Stimulated activated CD4-positive, alpha-beta T cell treated with anti-CD3 and anti-CD28 coated beads, Interleukin-4, amount 100 ng/mL, for 24 hours (primary cell): ENCODE measurements around the gene PDK1.

ENCODE experiments used
- DNase-seq: peaks from one replicate; pipeline ENCODE4 v3.0.0-alpha.2; 2020

Gene PDK1

DNA sequence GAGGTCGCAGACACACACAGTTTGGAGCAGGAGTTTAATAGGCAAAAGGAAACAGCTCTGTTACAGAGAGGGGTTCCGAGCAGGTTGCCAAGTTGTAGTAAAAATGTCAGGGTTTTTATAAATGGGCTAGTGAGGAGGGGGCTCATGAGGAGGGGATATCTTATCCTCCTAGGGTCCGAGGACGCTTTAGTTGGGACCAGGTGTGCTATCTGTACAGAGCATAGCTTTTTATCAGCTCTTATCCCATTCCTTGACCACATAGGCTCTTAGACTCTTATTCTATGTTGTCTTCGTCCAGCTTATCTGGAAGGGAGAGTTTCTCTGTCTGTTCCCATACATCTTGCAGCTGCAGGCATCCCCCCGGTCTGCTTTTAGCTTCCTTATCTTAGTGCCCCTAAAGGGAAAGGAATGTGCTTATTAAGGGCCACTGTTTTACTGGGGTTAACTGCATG, 44.7 kb downstream of the PDK1 start:
- no peak for DNase-seq

DNA sequence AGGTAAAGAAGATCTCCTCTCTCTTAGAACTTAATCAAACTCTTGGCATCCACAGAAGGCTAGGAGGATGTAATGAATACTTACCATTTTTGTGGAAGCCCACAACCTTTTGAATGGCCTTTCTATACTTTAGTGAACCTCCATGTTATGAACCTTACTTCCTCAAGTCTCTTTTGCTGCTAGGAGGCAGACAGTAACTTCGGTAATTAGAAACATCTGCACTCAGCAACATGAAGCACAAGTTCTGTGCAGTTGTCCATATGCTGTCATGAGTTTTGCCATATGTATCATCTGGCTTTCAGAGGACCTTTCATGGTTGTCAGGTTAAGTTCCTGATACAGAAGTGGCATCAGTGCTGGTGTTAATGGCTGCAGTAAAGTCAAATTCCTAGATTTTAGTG, 50.4 kb downstream of the PDK1 start:
- no peak for DNase-seq

DNA sequence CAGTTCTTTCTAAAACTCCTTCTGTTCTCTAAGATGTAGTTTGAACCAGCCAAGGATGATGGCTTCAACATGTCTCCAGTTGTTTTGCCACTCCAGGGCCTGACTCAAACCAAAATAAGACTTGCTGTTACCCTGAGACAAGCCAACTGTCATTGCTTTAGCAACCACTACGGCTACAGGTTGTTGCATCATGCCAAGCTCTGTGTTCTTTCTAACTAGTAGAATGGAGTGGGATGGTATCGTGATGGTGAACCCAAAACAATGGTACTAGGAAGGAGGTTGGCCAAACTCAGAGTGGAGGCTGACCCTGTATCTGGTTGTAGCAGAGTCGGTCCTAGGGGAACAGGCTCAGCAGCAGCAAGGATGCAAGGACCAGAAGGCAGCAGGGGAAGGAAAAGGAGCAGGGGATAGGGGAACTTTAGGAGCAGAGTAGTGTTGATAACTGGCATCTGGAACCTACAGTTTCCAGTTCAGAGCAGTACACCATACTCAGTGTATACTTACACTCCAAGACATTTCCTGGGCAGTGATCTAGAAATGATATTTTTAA, 51.6 kb downstream of the PDK1 start:
- no peak for DNase-seq

DNA sequence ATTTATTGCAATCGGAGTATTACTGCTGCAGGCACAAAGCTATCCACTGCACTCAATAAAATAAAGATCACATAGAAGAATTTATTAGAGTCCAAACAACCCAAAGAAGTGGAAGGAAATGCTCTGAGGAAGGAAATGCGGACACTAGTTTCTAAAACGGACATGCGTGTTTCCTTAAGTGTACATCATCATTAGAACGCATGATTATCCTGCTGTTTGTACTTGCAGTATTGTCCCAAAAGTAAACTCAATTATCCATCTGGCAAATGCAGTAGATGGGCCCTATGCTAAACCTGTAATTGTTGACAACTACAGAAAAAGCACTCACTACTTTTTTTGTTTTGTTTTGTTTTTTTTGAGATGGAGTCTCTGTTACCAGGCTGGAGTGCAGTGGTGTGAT, 53.6 kb downstream of the PDK1 start:
- no peak for DNase-seq

DNA sequence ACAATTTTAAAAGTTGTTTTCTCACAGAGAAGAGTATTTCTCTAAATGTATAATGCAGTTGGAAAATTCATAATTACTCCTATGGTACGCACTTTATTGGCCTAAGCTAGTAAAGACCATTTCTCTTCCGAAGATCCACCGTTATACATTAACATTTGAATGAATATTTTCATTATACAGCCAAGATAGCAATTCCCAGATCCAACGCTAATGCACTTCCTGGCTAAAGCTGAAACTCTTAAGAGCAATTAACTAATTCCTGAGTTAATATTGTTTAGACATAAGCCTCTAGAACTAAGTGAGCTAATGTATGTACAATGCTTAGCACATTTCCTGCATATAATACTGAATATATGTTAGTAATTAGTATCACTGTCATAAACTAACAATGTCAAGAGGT, 56.2 kb downstream of the PDK1 start:
- DNase-seq = no peak

DNA sequence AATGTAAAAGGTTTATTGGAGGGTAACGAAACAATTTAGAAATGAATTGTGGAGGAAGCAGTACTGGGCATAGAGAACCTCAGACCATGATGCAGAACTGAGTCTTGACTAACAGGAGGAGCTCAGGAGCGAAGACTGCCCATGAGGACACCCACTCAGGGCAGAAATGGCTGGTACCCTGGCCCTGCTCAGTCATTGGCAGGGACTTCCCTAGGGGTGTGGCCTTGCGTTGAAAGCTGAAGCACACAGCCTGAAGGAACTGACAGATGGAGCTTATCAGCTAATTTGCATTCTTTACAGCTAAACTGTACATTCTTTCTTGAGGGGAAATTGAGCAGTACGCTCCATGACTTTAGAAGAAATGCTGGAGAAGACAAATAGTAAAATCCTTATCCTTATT, 57.1 kb downstream of the PDK1 start:
- no peak for DNase-seq

DNA sequence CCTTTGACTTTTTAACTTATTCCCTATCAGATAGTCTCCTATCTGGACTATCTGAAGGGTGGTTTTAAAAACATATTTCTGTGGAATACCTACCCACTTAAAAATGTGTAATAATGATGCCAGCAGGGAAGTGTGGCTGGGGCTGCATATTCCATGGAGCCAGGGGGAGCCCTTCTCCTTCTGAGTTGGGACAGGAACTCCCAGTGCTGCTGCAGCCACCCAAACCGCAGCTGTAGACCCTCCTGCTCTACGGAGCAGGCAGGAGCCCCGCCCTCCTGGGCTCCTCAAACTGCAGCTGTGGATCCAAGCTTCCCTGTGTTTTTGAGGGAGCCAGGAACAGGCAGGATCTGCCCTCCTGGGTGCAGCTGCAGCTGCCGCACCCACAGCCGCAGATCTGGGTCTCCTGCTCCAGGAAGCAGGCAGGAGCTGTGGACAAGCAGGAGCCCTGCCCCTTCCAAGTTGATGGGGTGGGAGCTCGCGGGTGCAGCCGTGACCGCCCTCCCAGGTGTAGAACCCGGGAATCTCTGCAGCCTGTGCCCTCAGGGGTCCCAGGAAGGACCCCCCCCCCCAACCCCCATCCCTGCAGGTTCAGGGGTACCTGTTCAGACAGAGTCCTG, 57.8 kb downstream of the PDK1 start:
- no peak for DNase-seq

DNA sequence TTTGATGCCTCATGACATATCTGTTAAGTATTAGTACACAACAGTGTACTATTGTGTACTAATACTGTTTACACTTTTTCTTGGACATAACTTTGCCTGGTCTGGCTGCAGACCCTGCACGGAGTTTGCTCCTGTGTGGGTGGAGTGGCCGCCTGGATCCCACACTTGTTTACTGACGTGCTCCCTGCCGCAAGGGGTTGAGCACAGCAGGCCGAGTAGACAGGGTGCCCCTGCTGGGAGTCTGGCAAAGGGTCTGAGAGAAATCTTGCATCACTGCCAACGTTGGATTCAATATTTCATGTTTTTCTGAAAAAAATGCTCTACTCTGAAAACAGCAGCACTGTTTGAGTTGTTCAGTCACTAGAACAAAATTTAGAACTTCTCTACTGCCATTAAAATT, 59.0 kb downstream of the PDK1 start:
- no peak for DNase-seq

DNA sequence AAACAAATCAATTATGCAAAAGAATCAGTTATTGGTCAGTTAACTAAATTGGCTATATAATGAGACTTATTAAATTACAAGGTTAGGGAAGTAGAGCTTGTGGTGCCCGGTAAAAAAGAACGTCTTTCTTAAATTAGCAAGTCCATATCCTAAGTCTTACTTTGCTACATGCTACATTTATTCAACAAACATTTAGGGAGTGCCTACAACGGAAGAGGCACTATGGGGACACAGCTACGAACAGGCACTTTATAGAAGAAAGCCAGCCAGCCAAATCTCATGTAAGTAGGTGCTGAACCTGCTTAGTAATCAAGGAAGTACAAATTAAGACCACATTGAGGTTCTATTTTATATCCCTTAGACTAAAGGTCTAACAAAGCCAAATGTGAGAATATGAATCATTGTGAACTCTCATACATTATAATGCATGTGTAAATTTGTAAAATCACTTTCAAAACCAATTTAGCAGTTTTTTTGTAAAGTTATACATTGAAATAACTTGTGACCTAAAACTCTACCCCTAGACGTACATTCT, 59.9 kb downstream of the PDK1 start:
- no peak for DNase-seq

DNA sequence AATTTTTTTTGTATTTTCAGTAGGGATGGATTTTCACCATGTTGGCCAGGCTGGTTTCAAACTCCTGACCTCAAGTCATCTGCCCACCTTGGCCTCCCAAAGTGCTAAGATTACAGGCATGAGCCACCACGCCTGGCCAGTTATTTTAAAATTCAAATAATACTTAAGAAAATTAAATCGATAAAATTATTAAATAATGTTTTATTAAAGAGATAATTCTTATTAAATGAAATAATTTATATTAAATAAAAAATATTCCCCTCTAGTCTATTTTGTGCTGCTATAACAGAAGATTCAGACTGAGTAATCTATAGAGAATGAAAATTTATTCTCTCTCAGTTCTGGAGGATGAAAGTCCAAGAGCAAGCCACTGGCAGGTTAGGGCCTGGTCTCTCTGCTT, 61.2 kb downstream of the PDK1 start:
- DNase-seq = no peak

DNA sequence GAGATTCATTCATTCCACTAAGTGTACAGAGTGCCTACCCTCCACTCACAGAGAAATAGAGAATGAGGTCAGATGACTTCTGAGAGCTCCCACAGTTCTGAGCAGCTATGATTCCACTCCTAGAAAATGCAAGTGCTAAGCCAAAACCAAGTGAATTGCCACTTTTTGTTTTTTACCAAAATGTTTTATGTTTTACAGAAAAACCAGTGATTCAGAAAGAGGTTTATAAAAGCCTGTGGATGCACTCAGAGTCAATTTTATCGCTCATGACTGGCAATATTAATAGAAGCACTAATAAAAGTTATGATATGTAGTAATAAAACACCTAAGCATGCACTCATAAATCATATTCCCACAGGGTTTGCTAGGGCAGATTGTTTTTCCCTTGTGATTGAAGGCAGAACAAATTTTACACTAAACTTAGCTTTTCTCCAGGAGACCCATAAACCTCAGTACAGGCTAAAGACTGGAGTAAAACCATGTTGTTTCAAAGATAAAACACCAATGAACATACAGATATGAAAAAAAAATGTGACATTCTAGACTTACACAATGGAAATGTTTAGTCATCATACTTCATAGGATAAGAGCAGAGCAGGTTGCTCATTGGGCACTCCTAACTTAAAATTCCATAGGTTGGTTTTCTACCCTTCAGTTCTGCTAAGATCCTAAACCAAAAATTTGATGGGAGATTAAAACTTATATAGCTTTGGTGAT, 67.5 kb downstream of the PDK1 start:
- no peak for DNase-seq

DNA sequence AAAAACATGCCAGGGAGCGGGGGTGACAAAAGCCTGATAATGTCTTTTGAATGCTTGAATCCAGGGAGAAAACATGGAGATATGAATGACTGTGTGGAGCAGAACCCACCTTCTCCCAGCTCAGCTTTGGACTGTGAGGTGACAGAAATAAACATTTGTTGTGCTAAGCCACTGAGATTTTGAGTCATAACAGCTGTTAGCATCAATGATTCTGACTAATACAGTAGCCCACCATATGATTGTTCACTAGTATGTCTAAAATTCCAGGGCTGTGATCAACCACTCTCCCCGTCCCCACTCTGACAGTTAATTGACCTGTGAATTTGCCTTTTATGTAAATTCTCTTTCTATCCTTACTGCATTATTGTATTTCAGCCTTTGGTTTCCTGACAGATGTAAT, 69.1 kb downstream of the PDK1 start:
- no peak for DNase-seq

DNA sequence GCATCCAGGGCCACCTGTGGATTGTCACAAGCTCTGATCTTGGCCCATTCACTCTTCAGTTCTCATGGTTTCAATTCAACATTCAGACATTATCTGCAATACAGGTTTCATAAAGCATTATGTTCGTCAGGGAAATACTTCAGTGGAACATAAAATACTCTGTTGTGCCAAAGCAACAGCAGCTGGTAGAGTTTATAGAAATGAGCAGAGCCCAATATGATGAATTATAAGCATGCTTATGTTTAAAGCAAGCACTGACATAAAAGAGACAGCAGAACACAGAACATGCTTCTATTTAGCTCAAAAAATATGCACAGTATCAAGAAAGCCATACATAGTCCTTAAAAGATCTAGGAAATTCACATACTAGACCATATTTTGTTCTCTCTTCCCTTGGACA, 71.3 kb downstream of the PDK1 start:
- DNase-seq = no peak

DNA sequence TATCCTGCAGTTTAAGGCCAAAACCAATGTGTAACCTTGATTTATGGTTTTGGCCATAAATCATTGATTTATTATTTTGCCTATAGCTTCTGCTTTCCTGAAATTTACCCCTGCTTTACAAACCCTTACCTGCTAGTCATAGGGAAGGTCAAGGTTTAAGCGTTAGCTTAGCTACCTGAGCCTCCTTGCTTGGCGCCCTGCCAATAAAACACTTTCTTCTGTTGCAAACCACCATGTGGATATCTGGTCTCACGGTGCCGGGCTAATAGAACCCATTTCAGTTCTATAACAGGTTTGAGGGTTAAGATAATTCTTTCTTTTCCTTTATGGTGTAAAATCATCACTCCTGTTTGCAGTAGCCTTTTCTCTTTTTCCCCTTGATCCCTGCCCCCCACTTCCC, 72.2 kb downstream of the PDK1 start:
- DNase-seq = no peak

DNA sequence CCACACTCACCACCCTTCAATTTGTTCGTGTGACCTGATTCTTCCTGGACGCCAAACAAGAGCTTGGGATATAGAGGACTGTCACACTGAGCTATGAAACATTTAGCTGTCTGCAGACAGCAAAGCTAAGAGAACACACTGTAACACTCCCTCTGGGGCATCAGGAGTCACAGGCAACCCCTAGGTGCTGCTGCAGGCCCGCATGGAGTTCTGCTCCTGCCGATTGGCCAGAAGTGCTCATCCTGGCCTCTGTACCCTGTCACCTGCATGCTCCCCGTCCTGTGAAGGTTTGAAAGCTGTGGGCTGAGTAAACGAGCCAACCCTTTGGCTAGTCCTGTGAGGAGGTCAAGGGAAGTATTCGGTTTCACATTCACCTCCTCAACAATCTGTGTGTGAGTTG, 73.7 kb downstream of the PDK1 start:
- DNase-seq = no peak

DNA sequence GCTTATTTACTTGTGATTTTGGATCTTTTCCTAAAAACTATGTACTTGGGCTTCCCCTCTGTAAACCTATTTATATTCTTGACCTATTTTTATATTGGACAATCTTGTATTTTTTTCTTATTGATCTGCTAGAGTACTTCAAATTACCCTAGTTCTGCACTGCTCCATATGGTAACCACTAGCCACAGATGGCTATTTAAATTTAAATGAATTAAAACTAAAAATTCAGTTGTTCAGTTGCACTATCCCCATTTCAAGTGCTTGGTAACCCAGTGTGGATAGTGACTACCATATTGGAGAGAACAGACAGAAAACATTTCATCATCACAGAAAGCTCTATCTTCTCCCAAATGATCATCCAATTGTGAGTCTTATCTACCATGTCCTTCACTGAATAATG, 74.3 kb downstream of the PDK1 start:
- no peak for DNase-seq

DNA sequence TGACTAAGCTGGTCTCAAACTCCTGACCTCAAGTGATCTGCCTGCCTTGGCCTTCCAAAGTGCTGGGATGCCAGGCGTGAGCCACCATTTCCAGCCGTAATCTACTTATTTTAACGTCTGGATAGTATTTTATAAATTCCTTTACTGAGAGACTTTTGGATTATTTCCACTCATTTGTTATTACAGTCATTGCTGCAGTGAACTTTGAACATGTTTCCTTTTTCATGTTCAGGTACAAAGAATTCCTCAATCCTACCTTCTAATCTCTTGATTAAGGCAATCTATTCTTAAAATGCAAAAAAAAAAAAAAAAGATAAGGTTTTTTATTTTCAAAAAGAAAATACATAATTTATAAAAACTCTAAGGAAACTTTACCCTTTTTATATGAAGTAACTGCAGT, 78.6 kb downstream of the PDK1 start:
- DNase-seq = no peak

DNA sequence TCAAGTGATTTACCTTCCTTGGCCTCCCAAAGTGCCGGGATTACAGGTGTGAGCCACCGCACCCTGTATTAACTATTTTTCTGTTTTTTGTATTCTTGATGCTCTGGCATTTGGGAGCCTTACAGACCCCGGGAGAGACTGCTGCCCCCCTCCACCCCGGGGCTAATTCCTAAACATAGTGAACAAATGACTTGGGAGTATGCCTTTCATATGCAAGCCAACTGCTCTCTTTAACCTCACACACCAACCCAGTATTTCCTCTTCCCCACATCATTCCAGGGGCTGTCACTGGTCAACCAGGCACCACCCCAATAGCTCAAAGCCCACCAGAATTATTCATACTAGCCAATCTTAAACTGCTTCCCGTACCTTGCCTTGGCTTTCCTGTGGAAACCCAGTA, 79.7 kb downstream of the PDK1 start:
- DNase-seq = no peak

DNA sequence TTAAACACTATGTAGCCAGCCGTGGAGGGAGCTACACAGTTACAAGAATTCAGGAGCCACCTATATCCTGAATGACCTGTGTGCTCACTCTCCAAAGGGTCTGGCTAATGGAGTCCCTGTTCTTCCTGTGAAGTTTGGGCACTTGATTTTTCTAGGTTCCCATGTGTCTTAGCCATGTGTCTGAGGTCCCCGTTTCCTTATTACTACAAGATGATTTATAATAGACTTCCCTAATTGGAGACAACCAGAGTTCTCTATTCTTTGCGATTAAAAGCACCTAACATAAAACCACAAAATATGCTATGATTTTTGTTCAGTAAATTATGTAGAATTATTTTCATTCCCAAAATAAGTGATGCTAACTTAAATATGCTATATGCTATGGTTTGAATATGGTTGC, 83.4 kb downstream of the PDK1 start:
- no peak for DNase-seq

DNA sequence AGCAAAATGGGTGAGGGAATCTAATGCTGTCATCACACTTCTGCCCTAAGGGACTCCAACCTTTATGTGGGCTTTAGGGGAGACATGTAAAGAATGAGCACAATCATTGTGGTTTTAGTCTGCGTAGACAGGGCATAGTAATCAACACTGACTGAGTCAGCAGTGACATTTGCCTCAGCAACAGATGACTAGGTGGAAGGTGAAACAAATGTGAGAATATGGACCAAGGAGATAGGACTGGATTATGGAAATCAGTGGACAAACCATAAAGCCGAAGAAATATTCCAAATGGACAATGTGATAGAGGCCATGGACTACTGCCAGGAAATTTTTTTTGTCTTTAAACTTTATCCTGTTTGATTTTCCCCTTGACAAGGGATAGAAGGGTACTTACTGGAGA, 83.9 kb downstream of the PDK1 start:
- no peak for DNase-seq

DNA sequence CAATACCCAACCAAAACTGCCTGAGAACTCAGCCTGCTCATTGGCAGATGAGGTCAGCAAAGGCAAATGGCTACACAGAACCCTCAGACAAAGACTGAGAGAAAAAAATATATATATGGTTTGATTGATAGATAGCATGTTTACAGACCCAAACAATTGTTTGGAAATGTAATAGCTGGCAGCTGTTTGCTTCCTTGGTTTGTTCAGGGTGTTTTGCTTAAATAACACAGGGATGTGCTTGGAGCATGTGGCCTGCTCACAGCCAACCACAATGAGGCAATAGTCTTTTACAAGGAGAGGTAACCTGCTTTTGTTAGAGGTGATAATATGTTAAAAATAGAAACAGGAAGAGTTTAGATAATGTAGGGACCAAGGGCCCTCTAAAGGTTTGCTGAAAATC, 84.5 kb downstream of the PDK1 start:
- DNase-seq = no peak

DNA sequence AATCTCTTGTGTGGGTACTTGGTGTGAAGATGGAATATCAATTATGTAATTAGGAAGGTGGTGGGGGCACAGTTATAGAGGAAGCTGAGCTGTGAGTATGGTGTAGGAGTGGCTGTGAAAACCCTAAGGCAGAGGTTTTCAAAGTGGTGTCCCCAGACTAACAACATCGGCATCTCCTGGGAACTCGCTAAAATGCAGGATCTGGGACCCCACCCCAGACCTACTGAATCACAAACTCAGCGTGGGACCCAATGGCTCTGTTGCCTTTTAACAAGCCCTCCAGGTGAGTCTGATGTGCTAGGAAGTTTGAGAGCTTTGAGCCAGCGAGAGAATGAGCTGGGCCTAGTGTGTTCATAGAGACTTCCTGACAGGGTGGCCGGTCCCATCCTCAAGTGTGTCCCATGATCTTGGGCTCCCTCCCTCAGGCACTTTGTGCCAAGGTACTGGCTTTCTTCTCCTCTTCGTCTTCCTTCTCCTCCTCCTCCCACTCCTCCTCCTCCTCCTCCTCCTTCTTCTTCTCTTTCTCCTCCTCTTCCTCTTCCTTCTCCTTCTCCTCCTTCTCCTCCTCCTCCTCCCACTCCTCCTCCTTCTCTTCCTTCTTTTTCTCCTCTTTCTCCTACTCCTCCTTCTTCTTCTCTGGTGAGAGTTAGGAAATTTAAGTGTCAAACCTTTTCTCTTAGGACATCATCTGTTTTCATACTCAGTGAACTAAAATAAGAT, 86.6 kb downstream of the PDK1 start:
- DNase-seq = no peak

DNA sequence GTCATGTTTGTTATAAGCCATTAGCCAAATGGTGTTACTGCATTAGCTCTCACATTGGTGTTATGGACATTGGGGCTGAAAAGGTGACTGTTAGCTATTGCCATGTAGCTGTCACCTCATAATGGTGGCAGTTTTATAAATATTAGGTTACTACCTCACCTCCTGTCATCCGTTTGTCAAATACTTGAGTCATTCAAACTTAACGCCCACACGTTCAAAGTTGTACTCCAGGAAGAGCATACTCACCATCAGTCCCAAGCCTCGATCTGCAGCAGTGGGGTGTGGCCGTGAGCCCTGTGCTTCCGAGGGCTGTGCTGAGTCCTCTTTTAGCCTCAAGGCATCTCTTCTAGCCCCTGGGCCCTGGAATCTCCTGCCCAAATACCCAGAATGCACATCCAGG, 87.3 kb downstream of the PDK1 start:
- peak; percentile 18 for DNase-seq

DNA sequence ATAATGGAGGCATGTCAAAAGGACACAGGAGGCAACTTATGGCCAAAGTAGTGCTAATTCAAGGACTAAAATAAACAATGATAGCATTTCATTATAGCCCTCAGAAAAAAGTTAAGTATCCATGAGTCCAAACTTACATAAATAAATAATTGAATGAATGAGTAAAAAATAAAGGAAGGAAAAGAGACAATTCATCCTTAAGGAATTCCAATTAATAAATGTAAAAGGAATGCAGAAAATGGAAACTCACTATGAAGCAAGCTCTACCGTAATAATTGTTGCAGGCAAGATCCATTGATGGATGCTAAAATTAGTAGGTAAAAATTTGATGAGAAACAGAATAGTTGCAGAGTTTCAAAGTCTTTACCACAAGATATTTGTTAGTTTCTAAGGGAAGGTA, 91.5 kb downstream of the PDK1 start:
- no peak for DNase-seq
